K562 (cell line): ENCODE measurements around the gene MMP15. TPM values are rescaled to one million over a fixed set of nuclear protein-coding genes. Genes with fewer than 3 reads are reported as not detected.

ENCODE experiments used
- CAMTA2 ChIP-seq: fragments of 250-450 bp; sonication (Bioruptor Pico); conservative IDR thresholded peaks from 2 replicates; pipeline ENCODE4 v1.5.1; 2022
- CTCF ChIP-seq, 3 experiments: IDR thresholded peaks in 2 of 3; conservative IDR thresholded peaks in 1 of 3; 2 replicates each; pipeline ENCODE4 v1.5.1; 2011 to 2012; ENCODE audit warnings: low read length in 3 of 3, mild to moderate bottlenecking in 3 of 3, control low read depth in 2 of 3, improper control_type of control experiment in 1 of 3, inconsistent platforms in 1 of 3, low read depth in 1 of 3, mixed read lengths in 1 of 3, moderate library complexity in 1 of 3; ENCODE audit not compliant: insufficient read depth in 2 of 3
- ILF3 ChIP-seq: fragments of 450-650 bp; IDR thresholded peaks from 2 replicates; pipeline ENCODE4 v1.6.1; 2018; ENCODE audit warnings: antibody characterized with exemption, mild to moderate bottlenecking, moderate library complexity, borderline replicate concordance
- JUND ChIP-seq, 2 experiments: IDR thresholded peaks; 2 replicates in 1 of 2; 3 replicates in 1 of 2; pipeline ENCODE4 v1.6.1; 2011; ENCODE audit warnings: borderline replicate concordance in 2 of 2, low read depth in 2 of 2, low read length in 2 of 2, improper control_type of control experiment in 1 of 2, missing biosample characterization in 1 of 2, missing genetic modification characterization in 1 of 2, missing genetic modification reagents in 1 of 2
- NR2C2 ChIP-seq, 2 experiments: fragments of 200-800 bp in 1 of 2; sonication (Bioruptor generic) in 1 of 2; sonication (generic) in 1 of 2; formaldehyde crosslinking in 1 of 2; IDR thresholded peaks; 2 replicates each; pipeline versions ENCODE4 v1.6.1 to v1.8.0; 2016 to 2022; ENCODE audit warnings: mild to moderate bottlenecking in 1 of 2, missing compliant biosample characterization in 1 of 2, missing genetic modification characterization in 1 of 2, missing genetic modification reagents in 1 of 2
- NR3C1 ChIP-seq: sonication (generic); formaldehyde crosslinking; IDR thresholded peaks from 2 replicates; pipeline ENCODE4 v1.8.1; 2022; ENCODE audit warnings: missing genetic modification reagents
- RBM22 ChIP-seq: fragments of 200-400 bp; formaldehyde crosslinking; IDR thresholded peaks from 2 replicates; pipeline ENCODE4 v1.6.1; 2018; ENCODE audit warnings: low read length, low read depth; ENCODE audit not compliant: poor library complexity, severe bottlenecking
- SREBF2 ChIP-seq: sonication (generic); formaldehyde crosslinking; IDR thresholded peaks from 2 replicates; pipeline ENCODE4 v1.4.0; 2020; ENCODE audit warnings: mild to moderate bottlenecking, missing genetic modification reagents
- TCF3 ChIP-seq: sonication (generic); formaldehyde crosslinking; IDR thresholded peaks from 2 replicates; pipeline ENCODE4 v1.4.0; 2020; ENCODE audit warnings: mild to moderate bottlenecking, missing genetic modification reagents
- ZNF121 ChIP-seq: sonication (generic); formaldehyde crosslinking; conservative IDR thresholded peaks from 2 replicates; pipeline ENCODE4 v1.8.0; 2022; ENCODE audit warnings: missing genetic modification reagents
- ZNF316 ChIP-seq: fragments of 450-650 bp; IDR thresholded peaks from 2 replicates; pipeline ENCODE4 v1.6.1; 2016
- ZNF408 ChIP-seq: fragments of 250-450 bp; sonication (Bioruptor Pico); IDR thresholded peaks from 2 replicates; pipeline ENCODE4 v1.4.0; 2020; ENCODE audit warnings: low read depth, mild to moderate bottlenecking, moderate library complexity
- polyA plus RNA-seq, 8 experiments: library from polyadenylated mRNA; depleted of rRNA in 4 of 8; stranded (reverse) in 5 of 8; unstranded in 3 of 8; fragments of >200 nt; fragmentation: Nextera tagmentation in 2 of 8; fragmentation: Illumina TruSeq in 1 of 8; extraction: Ambion mirVana in 2 of 8; extraction: Trizol in 1 of 8; gene quantifications; 2 replicates each; pipeline versions ENCODE4 v1.2.1 to v1.2.3, GENCODE V29; 2011 to 2014; ENCODE audit warnings: inconsistent platforms in 1 of 8, missing spikeins in 1 of 8
- total RNA-seq, 7 experiments: library from RNA; depleted of rRNA in 6 of 7; stranded (reverse); fragments of >200 nt in 6 of 7; fragmentation: Illumina TruSeq in 2 of 7; extraction: Trizol in 2 of 7; gene quantifications; 2 replicates each; pipeline versions ENCODE4 v1.2.1 to v1.2.3, GENCODE V29; 2011 to 2021; ENCODE audit warnings: low replicate concordance in 1 of 7
- TF ChIP-seq, protein P1 (sequence below): sonication (generic); formaldehyde crosslinking; IDR thresholded peaks from 2 replicates; pipeline ENCODE4 v1.8.0; 2022; ENCODE audit warnings: mild to moderate bottlenecking, missing genetic modification reagents, borderline replicate concordance
- TF ChIP-seq, protein P2 (sequence below): sonication (generic); formaldehyde crosslinking; IDR thresholded peaks from 2 replicates; pipeline ENCODE4 v1.8.0; 2022; ENCODE audit warnings: mild to moderate bottlenecking, missing genetic modification reagents

The MMP15 gene
- total and polyA plus RNA-seq, 9 of the 15 experiments (the other 6 are each of a cell fraction or from before 2014, with no cell fraction given), result 0.01 to 20.4 (median 5.5) TPM

- TF ChIP-seq ILF3 (no peak), NR2C2 (CRISPR knock-in tag; IDR thresholded peaks at IDR 0.05) (no peak), NR2C2 (tag; IDR thresholded peaks at IDR 0.05) (peak; percentile 95), NR3C1 (CRISPR knock-in tag) (no peak), RBM22 (no peak), JUND (IDR thresholded peaks at IDR 0.05; ENCODE audit: borderline replicate concordance, low read depth, low read length) (peak; percentile 13; the same call in 1 of the 2 replicates), JUND (tag; IDR thresholded peaks at IDR 0.05; ENCODE audit: borderline replicate concordance, low read depth, low read length) (no peak; the same call in 2 of the 3 replicates), SREBF2 (CRISPR knock-in tag) (no peak), TCF3 (CRISPR knock-in tag) (no peak), ZNF408 (CRISPR knock-in tag) (no peak), CAMTA2 (CRISPR knock-in tag) (no peak), CTCF (IDR thresholded peaks at IDR 0.05 in 2 of 3, conservative IDR thresholded peaks at IDR 0.05 in 1 of 3; ENCODE audit: insufficient read depth in 2 of 3, low read depth in 1 of 3, low read length in 3 of 3) (peak; percentile 60 to 85 (median 79); a peak in 5 of 6 replicates), ZNF121 (0 out of 2 replicates have a peak, but pooled peaks have one; percentile 3), ZNF316 (no peak)
- TF ChIP-seq, protein P1, sequence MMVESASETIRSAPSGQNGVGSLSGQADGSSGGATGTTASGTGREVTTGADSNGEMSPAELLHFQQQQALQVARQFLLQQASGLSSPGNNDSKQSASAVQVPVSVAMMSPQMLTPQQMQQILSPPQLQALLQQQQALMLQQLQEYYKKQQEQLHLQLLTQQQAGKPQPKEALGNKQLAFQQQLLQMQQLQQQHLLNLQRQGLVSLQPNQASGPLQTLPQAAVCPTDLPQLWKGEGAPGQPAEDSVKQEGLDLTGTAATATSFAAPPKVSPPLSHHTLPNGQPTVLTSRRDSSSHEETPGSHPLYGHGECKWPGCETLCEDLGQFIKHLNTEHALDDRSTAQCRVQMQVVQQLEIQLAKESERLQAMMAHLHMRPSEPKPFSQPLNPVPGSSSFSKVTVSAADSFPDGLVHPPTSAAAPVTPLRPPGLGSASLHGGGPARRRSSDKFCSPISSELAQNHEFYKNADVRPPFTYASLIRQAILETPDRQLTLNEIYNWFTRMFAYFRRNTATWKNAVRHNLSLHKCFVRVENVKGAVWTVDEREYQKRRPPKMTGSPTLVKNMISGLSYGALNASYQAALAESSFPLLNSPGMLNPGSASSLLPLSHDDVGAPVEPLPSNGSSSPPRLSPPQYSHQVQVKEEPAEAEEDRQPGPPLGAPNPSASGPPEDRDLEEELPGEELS (CRISPR knock-in tag), result 0 out of 2 replicates have a peak, but pooled peaks have one; percentile 35
- TF ChIP-seq, protein P2, sequence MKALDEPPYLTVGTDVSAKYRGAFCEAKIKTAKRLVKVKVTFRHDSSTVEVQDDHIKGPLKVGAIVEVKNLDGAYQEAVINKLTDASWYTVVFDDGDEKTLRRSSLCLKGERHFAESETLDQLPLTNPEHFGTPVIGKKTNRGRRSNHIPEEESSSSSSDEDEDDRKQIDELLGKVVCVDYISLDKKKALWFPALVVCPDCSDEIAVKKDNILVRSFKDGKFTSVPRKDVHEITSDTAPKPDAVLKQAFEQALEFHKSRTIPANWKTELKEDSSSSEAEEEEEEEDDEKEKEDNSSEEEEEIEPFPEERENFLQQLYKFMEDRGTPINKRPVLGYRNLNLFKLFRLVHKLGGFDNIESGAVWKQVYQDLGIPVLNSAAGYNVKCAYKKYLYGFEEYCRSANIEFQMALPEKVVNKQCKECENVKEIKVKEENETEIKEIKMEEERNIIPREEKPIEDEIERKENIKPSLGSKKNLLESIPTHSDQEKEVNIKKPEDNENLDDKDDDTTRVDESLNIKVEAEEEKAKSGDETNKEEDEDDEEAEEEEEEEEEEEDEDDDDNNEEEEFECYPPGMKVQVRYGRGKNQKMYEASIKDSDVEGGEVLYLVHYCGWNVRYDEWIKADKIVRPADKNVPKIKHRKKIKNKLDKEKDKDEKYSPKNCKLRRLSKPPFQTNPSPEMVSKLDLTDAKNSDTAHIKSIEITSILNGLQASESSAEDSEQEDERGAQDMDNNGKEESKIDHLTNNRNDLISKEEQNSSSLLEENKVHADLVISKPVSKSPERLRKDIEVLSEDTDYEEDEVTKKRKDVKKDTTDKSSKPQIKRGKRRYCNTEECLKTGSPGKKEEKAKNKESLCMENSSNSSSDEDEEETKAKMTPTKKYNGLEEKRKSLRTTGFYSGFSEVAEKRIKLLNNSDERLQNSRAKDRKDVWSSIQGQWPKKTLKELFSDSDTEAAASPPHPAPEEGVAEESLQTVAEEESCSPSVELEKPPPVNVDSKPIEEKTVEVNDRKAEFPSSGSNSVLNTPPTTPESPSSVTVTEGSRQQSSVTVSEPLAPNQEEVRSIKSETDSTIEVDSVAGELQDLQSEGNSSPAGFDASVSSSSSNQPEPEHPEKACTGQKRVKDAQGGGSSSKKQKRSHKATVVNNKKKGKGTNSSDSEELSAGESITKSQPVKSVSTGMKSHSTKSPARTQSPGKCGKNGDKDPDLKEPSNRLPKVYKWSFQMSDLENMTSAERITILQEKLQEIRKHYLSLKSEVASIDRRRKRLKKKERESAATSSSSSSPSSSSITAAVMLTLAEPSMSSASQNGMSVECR (CRISPR knock-in tag), result peak; percentile 59
Measured at GRCh38 chr16:58000706-58001676, 24.6 kb upstream of the MMP15 start, which contains the start of gene USB1 (continued).
